ENCODE data around the gene DIPK1C. TPM values are rescaled to one million over a fixed set of nuclear protein-coding genes. Genes with fewer than 3 reads are reported as not detected.

DIPK1C gene
- total and polyA plus RNA-seq, 9 of the 15 experiments (the other 6 are each of a cell fraction or from before 2014, with no cell fraction given), result 0.04 to 0.32 (median 0.15) TPM; not detected in 2

- ChIA-PET CTCF (ENCODE audit: low intra/inter-chr PET ratio) (no interaction called here), POLR2A (interaction anchor here (0.6 kb wide), 3 partner anchors 21 to 1055 kb away, joined by 3 to 4 read pairs (median 3); no protein-coding TSS in a partner anchor)
- H3K9me3 ChIP-seq (replicated peaks; ENCODE audit: control insufficient read depth, insufficient read depth, low read depth, low read length), result no peaks in the 10 kb centered on the region
- intact Hi-C loops (cut with micrococcal nuclease), result no loop called here
- H3K9ac ChIP-seq (ENCODE audit: insufficient read depth in 1 of 2, low read depth in 2 of 2, low read length in 2 of 2), result no peak overlapping the region
- H2AFZ ChIP-seq (ENCODE audit: low read depth, low read length), result no peak overlapping the region
- FAIRE-seq, result no peak
- peaks cover 8 to 16% of the 10 kb centered on the region in 2 experiments; a peak in 4 of 5 replicates for H3K4me1 ChIP-seq (replicated peaks in 1 of 2; ENCODE audit: control insufficient read depth in 2 of 2, insufficient read depth in 2 of 2, low read length in 2 of 2)
- H3K4me3 ChIP-seq, result no peak overlapping the region
- no peak overlapping the region for H3K27ac ChIP-seq (ENCODE audit: extremely low read depth, low read depth, low read length)
- no peak for ATAC-seq
- in situ Hi-C loops (cut with MboI), result no loop called here
- peaks cover 87% of the 10 kb centered on the region; the same call in 2 of the 3 replicates for H3K36me3 ChIP-seq (ENCODE audit: control insufficient read depth, insufficient read depth, low read length)
- no peak for DNase-seq (ENCODE audit: extremely low read depth in 1 of 4, low spot score in 3 of 4)
- no peaks in the 10 kb centered on the region for H3K27me3 ChIP-seq (ENCODE audit: control insufficient read depth in 2 of 2, insufficient read depth in 2 of 2, low read length in 2 of 2)
- H3K79me2 ChIP-seq (ENCODE audit: control insufficient read depth, insufficient read depth, low read length), result no peaks in the 10 kb centered on the region; the same call in 2 of the 3 replicates
- TF ChIP-seq POLR2A (conservative IDR thresholded peaks at IDR 0.05) (no peak), ZNF212 (CRISPR knock-in tag; IDR thresholded peaks at IDR 0.05) (no peak), GABPB2 (CRISPR knock-in tag; conservative IDR thresholded peaks at IDR 0.05) (no peak), KLF16 (IDR thresholded peaks at IDR 0.05) (no peak), ARNT (IDR thresholded peaks at IDR 0.05) (no peak), ELF2 (CRISPR knock-in tag; IDR thresholded peaks at IDR 0.05) (no peak), TFAP4 (CRISPR knock-in tag; IDR thresholded peaks at IDR 0.05; ENCODE audit: borderline replicate concordance) (no peak), NRF1 (conservative IDR thresholded peaks at IDR 0.05 in 1 of 2, IDR thresholded peaks at IDR 0.05 in 1 of 2) (no peak), SMARCE1 (IDR thresholded peaks at IDR 0.05) (no peak), POLR2AphosphoS5 (IDR thresholded peaks at IDR 0.05; ENCODE audit: control insufficient read depth, insufficient read depth, low read depth, low read length) (no peak), ZNF707 (CRISPR knock-in tag; conservative IDR thresholded peaks at IDR 0.05) (no peak), KDM5B (IDR thresholded peaks at IDR 0.05; ENCODE audit: insufficient replicate concordance, low read depth, low read length) (no peak)
- H3K9me1 ChIP-seq (ENCODE audit: control insufficient read depth, insufficient read depth, low read length), result no peaks in the 10 kb centered on the region
- 95% methylated on average over 4 of the region's 16 CpGs for WGBS (ENCODE audit: insufficient coverage, low coverage, missing lambda C conversion rate)
- H3K4me2 ChIP-seq (ENCODE audit: insufficient read depth, low read length), result no peak overlapping the region
- H4K20me1 ChIP-seq (replicated peaks; ENCODE audit: control insufficient read depth, insufficient read depth, low read length), result 0 out of 2 replicates have a peak, but pooled peaks cover 4% of the 10 kb centered on the region
- BruUV-seq (replicated peaks), result no TSS peak
These were observed 48.7 kb upstream of the DIPK1C start for GRCh38 chr18:74505776-74506175.
